Measurements from ENCODE around the gene TUB. TPM values are rescaled to one million over a fixed set of nuclear protein-coding genes. Genes with fewer than 3 reads are reported as not detected.
A peak's percentile ranks its signal among the peaks of the same experiment; 100 is the strongest.

Gene TUB
- polyA plus RNA-seq, 1 of the 3 experiments (the other 2 are of a cell fraction): 11.3 TPM

DNA sequence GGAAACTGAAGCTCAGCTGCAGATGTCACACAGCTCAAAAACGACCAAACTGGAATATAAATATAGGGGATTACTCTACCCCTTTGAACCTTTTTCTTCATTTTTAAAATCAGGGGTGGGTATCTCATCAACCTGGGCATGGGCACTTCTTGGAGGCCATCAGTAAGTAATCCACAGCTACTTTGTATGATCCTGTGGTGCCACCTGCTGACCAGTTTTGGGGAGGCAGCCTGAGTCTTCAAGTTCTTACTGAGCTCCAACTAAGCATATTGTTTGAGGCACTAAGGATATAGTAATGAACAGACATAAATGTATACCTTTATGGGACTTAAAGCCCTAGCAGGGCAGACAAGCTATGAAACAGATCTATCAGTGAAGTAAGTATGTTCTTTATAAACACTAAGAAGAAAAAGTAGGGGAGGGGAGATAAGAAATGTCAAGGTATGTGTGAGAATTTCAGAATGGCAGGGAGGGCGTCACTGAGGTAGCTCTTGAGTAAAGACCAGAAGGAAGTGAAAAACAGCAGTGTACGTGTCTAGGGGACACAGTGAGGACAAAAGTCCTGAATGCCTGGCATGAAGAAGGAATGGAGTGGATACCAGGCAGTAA lies 18.4 kb downstream of the TUB start:
- Histone ChIP-seq H3K9me3 (no peaks in the 10 kb centered on the region), H2AFZ (ENCODE audit: low read depth) (no peak overlapping the region), H3K27me3 (ENCODE audit: insufficient read depth) (no peaks in the 10 kb centered on the region), H3K4me3 (ENCODE audit: low read depth in 2 of 2, low read length in 1 of 2) (no peak overlapping the region; a peak in 1 of 4 replicates), H3K9me2 (no peaks in the 10 kb centered on the region), H4K20me1 (ENCODE audit: insufficient read depth) (no peaks in the 10 kb centered on the region), H3K4me1 (ENCODE audit: control insufficient read depth in 1 of 2, insufficient read depth in 2 of 2, low read depth in 1 of 2, low read length in 1 of 2) (peaks cover 2 to 6% of the 10 kb centered on the region in 2 experiments; a peak in 3 of 4 replicates), H3K4me2 (no peak overlapping the region), H3K79me2 (ENCODE audit: insufficient read depth) (no peaks in the 10 kb centered on the region), H3F3A (replicated peaks; ENCODE audit: insufficient read depth) (peaks cover 9% of the 10 kb centered on the region), H3K36me3 (replicated peaks in 1 of 2; ENCODE audit: control insufficient read depth in 1 of 2, insufficient read depth in 2 of 2, low read length in 1 of 2) (peaks cover 4 to 87% of the 10 kb centered on the region in 2 experiments), H3K9ac (no peak overlapping the region), H3K27ac (ENCODE audit: low read depth in 2 of 2, low read length in 1 of 2) (0 out of 4 replicates have a peak overlapping the region, but pooled peaks of 1 of the 2 experiments have one; percentile 33)
- 39% methylated on average over 3 of the region's 3 CpGs for WGBS (ENCODE audit: low lambda C conversion rate)
- ChIA-PET CTCF (interaction anchor here (0.7 to 26.8 kb wide), 32 partner anchors 10 to 467 kb away, joined by 3 to 620 read pairs (median 5); partner anchors contain the start of genes EIF3F and RIC3), POLR2A (interaction anchor here (0.9 to 1.6 kb wide), 6 partner anchors 11 to 467 kb away, joined by 3 to 7 read pairs (median 4); no protein-coding TSS in a partner anchor)
- no peak for TF ChIP-seq FOXM1 (IDR thresholded peaks at IDR 0.05; ENCODE audit: low read depth)
- 0 out of 2 replicates have a peak, but pooled peaks have one; percentile 8 for TF ChIP-seq NRF1 (IDR thresholded peaks at IDR 0.05; ENCODE audit: low read depth, low read length)
- no peak for TF ChIP-seq MXI1 (IDR thresholded peaks at IDR 0.05; ENCODE audit: low read depth, low read length)
- peak; percentile 22 for TF ChIP-seq CHD2 (IDR thresholded peaks at IDR 0.05; ENCODE audit: low read length, partially characterized antibody)
- peak; percentile 80 for TF ChIP-seq SMC3 (IDR thresholded peaks at IDR 0.05; ENCODE audit: low read depth, low read length)
- TF ChIP-seq, protein P1, sequence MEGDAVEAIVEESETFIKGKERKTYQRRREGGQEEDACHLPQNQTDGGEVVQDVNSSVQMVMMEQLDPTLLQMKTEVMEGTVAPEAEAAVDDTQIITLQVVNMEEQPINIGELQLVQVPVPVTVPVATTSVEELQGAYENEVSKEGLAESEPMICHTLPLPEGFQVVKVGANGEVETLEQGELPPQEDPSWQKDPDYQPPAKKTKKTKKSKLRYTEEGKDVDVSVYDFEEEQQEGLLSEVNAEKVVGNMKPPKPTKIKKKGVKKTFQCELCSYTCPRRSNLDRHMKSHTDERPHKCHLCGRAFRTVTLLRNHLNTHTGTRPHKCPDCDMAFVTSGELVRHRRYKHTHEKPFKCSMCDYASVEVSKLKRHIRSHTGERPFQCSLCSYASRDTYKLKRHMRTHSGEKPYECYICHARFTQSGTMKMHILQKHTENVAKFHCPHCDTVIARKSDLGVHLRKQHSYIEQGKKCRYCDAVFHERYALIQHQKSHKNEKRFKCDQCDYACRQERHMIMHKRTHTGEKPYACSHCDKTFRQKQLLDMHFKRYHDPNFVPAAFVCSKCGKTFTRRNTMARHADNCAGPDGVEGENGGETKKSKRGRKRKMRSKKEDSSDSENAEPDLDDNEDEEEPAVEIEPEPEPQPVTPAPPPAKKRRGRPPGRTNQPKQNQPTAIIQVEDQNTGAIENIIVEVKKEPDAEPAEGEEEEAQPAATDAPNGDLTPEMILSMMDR (IDR thresholded peaks at IDR 0.05): peak; percentile 92
- TF ChIP-seq RAD21 (IDR thresholded peaks at IDR 0.05; ENCODE audit: low read length): peak; percentile 80
- DNase-seq: peak; percentile 69

DNA sequence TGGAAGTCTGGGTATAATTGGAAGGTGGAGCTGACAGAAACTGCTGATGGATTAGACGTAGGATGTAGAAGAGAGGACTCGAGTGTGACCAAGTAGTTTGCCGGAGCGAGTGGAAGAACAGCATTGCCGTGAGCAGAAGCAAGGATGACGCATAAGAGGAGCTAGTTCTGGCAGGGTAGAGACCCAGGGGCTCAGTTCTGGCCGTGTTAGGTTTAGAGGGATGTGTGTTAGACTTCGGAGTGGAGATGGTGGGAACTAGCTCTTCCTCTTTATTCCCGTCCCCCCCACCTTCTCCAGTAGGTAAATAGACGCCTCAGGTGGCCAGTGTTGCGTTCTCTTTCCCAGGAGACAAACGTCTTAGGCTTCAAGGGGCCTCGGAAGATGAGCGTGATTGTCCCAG lies 19.1 kb downstream of the TUB start:
- ChIA-PET CTCF (interaction anchor here (1.2 to 26.8 kb wide), 19 partner anchors 9 to 467 kb away, joined by 3 to 620 read pairs (median 8); partner anchors contain the start of gene EIF3F), POLR2A (interaction anchor here (1.6 kb wide), 1 partner anchor 94 kb away, joined by 7 read pairs; no protein-coding TSS in a partner anchor)
- 89% methylated on average over 14 of the region's 14 CpGs for WGBS (ENCODE audit: low lambda C conversion rate)
- Histone ChIP-seq H3K9me3 (no peaks in the 10 kb centered on the region), H3K9me2 (no peaks in the 10 kb centered on the region), H3K4me3 (ENCODE audit: low read depth in 2 of 2, low read length in 1 of 2) (no peak overlapping the region), H3K4me2 (no peak overlapping the region), H3K9ac (no peak overlapping the region), H3F3A (replicated peaks; ENCODE audit: insufficient read depth) (peaks cover 9% of the 10 kb centered on the region), H3K36me3 (replicated peaks in 1 of 2; ENCODE audit: control insufficient read depth in 1 of 2, insufficient read depth in 2 of 2, low read length in 1 of 2) (peaks cover 4 to 87% of the 10 kb centered on the region in 2 experiments), H2AFZ (ENCODE audit: low read depth) (no peak overlapping the region), H3K4me1 (ENCODE audit: control insufficient read depth in 1 of 2, insufficient read depth in 2 of 2, low read depth in 1 of 2, low read length in 1 of 2) (peaks cover 2 to 6% of the 10 kb centered on the region in 2 experiments; a peak in 3 of 4 replicates), H4K20me1 (ENCODE audit: insufficient read depth) (no peaks in the 10 kb centered on the region), H3K27ac (ENCODE audit: low read depth in 2 of 2, low read length in 1 of 2) (no peak overlapping the region; a peak in 1 of 4 replicates), H3K27me3 (ENCODE audit: insufficient read depth) (no peaks in the 10 kb centered on the region), H3K79me2 (ENCODE audit: insufficient read depth) (no peaks in the 10 kb centered on the region)
- no peak for TF ChIP-seq RFX5 (IDR thresholded peaks at IDR 0.05; ENCODE audit: low read length)
- TF ChIP-seq EZH2phosphoT487 (IDR thresholded peaks at IDR 0.05; ENCODE audit: borderline replicate concordance, low read depth): no peak
- no peak for TF ChIP-seq SMC3 (IDR thresholded peaks at IDR 0.05; ENCODE audit: low read depth, low read length)
- no peak for TF ChIP-seq EP300 (IDR thresholded peaks at IDR 0.05; ENCODE audit: borderline replicate concordance in 1 of 2, low read depth in 1 of 2, low read length in 1 of 2)
- DNase-seq: no peak

Measured in SK-N-SH (cell line).